HG02885 (cell line): ENCODE data around the gene SLC44A4.

Experiments used
- ATAC-seq: cut with Tn5 transposase; IDR thresholded peaks from one replicate; pipeline ENCODE4 v1.9.1; 2021; ENCODE audit warnings: mild to moderate bottlenecking; ENCODE audit not compliant: unreplicated experiment, poor library complexity

SLC44A4 gene

DNA sequence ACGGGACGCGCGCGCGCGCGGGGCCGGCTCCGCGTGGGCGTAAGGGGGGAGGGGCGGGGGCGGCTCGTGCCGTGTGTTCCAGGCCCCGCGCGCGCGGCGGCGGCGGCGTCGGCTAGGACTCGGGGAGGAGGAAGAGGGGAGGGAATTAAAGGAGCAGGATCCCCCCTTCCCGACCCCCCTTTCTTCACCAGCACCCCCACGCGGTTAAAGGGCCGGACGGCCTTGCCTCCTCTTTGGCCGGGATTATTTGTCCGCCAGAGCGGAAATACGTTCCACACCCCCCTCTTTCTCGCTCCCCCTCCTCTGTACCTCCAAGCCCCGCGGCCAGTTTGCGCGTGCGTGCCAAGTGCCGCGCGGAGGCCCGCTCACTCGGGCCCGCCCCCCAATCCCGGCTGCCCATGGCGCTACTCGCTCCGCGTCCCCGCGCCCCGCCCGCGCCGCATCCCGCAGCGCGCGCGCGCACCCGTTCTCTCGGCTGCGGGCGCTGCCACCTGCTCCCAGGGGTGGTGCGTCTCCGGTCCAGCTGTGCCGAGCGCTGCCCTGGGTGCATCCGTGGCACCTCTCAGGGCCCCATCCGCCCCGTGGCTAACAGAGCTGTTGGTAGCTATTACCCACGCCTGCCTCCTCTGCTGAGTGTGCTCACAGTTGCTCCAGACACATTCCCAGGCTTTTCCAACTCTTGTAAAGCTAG is 23.3 kb upstream of the SLC44A4 start, which contains the start of gene ZBTB12:
ZBTB12 (minus strand) TSS at position 134 of the 691 bp plus-strand sequence. CDS start 781 bp downstream, outside the sequence.
- ATAC-seq: peak; percentile 65

DNA sequence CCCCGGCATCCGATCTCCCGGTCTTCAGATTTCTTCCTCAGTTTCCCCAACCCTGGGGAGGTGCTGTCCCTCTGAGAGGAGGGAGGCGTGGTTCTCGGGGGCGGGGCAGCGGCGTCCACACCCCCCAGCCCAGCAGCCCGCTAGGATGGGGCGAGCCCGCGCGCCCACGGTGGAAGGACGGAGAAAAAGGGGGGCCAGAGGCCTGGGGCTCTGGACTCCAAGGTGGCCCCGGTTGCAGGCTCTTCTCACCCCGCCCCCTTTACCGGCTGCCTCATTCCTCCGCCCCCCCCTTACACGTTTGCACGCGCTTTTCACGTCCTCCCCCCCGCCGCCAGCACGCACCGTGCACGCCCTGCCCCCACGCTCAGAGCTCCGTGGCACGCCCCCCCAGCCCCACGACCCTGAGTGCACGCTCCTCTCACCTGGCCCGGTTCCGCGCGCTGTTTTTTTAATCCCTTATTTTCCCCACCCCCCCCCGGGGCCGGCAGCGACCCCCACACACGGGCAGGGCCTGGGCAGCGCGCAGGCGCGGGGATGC is 22.7 kb upstream of the SLC44A4 start:
- no peak for ATAC-seq

DNA sequence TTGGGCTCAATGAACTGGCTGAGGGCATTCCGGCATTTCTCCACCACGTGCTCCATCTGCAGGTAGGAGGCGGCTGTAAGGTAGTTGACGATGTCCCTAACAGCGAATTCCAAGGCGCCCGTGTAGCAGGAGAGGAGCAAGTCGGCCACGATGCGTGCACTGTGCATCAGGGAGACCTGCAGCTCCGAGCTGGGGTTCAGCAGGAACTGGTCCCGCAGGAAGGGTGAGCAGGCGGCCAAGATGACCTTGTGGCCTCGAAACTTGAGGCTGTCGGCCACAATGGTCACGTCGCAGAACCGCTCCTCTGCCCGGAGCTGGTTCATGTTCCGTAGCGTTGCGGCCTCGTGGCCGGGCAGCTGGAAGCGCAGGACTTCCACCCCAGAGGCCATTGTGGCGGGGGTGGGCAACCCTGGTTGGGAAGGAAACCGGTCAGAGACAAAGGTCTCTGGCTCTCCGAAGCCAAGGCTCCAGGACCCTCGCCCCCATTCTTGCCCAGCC is 22.2 kb upstream of the SLC44A4 start:
- ATAC-seq: no peak

DNA sequence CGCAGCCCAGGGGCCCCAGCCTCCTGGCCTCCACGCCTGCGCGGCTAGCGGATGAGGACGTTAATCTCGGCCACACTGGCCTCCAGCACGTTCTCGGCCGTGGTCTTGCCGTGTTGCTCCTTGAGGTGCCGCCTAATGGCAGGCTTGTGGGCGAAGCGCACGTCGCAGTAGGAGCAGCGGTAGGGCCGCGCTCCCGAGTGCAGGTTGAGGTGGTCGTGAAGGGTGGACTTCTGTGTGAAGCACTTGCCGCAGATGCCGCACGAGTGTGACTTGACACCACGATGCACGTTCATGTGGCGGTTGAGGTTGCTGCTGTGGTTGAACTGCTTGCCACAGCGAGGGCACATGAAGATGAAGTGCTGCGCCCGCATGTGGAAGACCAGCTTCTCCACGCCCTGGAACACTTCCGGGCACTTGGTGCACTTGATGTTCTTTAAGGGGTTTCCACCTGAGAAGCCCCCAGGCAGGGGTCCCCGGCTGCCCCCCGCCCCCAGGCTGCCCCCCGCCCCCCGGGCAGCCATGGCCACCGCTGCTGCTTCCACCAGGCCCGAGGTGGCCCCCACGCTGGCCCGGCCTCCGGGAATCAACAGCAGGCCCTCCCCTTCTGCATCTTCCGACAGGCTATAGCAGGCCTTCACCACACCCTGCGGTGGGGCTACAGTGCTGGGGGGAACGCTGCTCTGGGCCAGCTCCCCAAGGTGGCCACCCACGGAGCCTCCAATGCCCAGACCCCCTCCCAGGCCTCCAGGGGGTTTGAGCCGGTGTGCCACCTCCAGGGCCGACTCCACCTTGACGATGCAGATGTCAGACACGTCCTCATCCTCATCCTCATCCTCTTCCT is 21.3 kb upstream of the SLC44A4 start:
- no peak for ATAC-seq

DNA sequence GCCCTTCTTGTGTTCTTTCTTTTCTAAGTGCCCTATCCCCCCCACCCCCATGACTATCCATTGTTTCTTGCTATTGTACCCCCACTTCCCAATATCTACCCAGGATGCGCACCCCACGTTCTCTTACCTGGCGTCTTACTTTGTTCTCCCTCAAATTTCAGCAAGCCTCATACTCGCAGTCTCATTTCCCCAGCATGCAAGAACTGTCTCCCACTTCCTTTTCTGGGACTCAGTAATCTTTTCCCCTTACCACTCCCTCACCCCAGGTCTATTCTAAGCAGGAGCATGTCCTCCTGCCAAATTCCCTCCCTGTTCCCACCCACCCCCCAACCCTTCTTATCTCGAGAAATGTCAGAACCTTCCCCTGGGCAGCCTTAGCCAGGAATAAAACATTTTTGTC is 20.4 kb upstream of the SLC44A4 start:
- no peak for ATAC-seq

DNA sequence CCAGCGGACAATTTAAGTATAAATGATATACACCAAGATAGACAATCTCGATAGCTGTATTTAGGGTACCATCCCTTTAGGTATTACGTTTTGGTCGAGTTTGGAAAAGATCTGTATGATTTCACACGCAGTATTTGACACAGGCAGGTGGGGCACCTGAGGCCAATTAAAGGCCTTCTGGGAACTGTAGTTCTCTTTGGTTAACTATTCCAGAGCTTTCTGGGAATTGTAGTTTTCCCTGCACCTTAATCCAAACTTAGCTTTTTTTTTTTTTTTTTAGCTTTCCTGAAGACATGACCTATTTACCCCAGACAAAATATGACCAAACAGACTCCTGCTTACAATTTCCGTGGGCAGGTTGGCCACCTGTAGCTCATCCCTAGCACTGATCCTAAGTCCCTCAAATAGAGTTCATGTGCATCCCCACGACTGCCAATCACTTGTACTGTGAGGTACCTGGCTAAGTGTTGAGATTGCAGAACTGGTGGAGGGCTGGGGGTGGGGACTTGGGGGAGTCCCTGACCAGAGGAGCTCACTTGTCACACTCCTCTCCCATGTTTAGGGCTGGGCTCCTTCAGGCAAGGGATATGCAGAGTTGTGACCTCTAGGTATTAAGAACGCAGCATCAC is 19.7 kb upstream of the SLC44A4 start:
- ATAC-seq: no peak

DNA sequence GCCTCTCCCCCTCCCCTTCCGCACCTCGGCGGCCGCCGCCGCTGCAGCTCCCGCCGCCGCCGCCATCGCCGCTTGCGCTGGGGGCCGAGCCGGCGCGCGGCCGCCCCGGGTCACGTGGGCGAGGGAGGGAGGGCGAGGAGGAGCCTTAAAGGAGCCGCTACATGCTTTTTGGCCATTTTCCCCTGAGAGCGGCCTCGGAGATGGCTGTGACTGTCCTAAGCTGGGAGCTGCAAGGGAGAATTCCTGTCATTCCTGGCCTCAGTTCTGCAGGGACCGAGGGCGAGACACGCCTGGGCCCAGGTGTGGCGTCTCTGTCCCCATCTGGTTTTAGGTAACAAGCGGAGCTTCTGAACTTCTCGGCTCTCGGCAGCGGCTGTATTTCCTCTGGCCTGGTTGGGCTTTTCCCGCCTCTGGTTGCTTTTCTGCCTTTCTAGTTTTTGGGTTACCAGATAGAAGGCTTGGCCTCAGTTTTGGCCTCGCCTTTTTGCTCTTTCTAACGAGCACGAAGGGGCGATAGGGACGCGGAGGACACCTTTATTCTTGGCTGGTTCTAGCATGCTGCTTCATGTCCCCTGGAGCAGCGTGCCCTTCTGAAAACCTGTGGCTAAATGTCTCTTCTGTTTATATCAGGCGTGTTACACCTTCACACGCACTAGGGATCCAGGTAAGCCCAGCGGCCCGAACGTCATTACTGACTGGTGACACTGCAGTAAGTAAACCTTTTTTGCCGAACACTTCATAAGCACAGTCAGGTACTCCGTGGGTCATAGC is 19.0 kb upstream of the SLC44A4 start, which contains the start of gene EHMT2:
EHMT2 (minus strand) TSS at position 87 of the 771 bp plus-strand sequence; CDS start at position 66, 21 bp downstream.
- peak; percentile 57 for ATAC-seq

DNA sequence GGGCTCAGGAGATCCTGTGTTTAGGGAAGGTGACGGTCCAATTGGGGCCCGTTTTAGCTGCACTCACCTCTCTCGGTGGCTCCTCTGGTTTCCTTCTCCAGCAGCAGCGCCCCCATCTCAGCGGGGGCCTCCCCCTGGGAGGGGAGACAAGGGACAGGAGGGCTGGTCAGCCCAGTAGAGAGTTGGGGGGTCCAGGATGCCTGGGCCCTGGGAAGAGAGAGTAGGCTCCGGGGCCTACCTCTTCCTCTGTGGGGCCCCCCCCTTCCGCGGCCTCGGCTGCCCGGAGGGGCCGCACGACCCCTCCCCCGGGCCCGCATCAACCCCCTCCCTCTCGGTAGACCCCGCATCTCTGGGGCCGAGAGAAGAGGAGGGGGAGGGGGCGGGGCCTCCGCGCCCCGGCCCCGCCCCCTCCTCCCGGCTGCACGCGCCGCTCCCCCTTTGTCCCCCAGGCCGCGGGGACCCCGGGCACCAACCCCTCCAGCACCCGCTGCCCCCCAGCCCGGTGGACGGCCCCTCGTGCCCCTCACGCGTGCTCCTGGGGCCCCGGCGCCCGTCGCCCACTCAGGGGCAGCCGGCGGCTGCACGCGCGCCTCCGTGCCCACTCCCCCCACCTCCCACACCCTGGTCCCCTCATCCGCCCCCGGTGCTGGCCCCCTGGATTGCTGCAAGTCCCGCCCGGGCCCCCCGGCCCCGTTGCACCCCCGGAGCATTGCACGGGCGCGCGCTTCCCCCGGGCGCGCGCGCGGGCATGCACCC is 18.2 kb upstream of the SLC44A4 start:
- no peak for ATAC-seq

DNA sequence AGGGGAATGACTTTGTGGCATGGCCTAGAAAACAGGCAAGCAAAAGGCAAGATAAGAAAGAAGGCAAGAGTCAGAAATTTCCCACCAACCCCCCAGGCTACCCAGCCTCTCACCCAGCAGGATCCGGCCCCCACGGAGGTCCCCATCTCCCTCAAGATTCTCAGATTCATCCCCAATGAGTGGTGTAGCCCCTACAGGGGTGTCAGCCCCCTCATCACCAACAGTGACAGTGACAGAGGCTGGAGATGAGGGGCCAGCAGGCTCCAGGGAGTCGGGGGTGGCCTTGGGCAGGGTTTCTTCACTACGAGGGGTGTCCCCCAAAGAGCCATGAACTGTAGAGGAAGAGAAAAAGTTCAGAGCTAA is 17.7 kb upstream of the SLC44A4 start:
- ATAC-seq: no peak

DNA sequence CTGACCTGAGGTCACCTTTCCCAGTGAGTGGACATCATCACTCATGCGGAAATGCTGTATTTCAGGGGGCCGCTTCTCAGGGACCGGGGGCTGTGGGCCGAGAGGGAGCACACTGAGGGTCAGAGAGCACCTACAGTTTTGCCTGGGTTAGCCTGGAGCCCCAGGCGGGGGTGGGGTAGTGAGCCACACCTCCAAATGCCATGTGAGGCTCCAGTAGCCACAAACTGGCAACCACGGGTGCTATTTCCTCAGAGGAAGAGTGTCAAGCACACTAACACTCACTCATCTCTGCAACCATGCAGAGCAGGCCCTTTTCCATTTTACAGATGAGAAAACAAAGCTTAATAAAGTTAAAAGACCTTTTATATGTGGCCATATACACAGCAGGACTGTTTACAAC is 14.0 kb upstream of the SLC44A4 start:
- no peak for ATAC-seq

DNA sequence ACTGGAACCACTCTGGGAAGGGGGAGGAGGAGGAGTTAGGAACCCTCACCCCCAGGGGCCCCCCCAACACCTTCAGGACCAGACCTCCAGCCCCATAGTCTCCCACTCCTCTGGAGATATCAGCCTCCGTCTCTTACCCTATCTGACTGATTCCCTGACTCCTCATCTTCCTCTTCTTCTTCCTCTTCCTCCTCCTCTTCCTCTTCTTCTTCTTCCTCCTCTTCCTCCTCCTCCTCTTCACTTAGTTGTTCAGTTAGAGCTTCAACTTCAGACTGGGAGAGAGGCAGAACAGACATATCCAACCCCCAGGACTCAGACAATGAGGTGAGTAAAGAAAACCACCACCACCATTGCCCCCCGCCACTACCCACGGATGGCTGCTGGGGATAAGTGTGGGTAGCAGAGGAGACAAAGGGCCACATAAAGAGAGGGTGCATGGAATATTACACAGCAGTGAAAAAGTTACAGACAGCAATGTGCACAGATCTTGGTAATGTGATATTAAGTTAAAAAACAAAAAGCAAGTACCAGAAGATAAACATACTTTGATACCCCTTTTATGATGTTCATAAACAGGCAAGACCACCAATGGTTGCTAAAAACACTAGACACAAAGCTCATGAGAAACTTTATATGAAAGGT is 10.7 kb upstream of the SLC44A4 start:
- no peak for ATAC-seq

DNA sequence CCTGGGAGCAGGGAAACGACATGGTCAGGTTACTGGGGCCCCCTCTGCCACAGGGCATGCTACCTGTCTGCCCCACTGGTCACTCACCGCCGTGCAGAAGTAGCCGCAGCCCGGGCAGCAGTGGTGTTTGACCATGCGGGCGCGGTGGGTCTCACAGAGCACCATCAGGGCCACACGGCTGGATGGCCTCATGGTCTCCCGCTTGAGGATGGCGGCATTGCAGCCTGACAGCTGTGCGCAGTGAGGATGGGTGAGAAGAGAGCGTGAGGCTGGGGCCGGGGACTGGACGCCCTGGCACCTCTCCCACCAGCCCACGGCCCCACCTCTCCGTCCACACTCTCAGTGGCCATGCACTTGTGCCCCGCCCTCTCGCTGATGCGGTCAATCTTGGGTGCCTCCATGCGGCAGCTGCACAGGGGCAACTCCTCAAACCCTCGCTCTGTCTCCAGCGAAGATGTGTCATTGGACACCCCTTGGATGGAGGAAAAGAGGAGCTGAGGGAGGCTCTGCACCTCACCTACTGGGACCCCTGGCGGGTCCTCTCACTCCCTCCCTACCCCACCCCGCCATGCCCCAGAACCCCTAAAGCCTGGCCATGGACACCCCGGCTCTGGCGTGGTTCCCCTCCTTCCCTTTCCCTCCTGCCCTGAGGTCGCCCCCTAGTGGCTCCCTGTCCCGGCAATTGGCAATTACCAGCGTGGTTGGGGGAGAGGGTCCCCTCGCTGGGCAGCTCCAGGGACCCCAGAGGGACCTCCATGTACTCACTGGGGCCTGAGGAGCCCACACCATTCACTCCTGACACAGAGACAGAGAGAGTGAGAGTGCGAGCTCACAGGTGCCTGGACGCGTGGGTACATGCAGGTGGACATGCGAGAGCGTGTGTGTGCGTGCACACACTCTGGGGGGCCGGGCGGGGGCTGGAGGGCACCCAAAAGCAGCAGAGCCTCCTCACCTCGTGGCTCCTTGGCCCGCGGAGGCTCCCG is 9.8 kb upstream of the SLC44A4 start:
- no peak for ATAC-seq

DNA sequence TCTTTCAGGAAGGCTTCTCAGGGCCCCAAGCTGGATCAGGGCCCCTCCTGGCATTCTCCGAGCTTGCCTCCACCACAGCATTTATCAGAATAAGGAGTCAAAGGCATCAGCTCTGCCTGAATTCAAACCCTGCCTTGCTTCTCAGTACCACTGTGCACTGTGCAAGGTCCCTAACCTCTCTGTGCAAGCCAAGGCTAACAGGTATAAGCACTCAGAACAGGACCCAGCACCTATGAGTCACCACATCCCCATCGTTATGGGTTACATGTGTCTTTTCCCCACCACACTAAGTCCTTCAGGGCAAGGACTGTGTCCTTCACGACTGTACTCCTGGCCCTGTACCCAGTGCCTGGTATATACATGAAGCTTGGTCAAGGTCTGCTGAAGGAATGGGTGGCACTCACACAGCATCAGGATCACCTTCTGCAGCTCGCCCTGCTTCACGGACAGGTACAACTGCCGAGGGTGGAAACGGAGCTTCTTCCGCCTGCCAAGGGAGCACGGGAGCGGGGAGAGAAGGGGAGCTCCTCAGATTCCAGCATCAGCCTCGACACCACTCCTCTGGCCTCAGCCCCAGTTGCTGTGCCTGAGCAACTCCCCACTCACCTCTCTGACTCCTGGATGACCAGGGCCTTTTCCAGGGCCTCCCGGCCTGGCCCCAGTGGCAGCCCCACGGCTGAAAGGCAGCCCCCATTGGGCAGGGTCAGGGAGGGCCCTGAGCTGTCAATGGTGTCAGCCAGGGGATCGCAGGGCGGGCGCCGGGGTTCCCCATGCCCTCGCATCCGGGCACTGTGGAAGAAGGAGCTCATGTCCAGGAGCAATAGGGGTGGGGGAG is 8.6 kb upstream of the SLC44A4 start:
- ATAC-seq: no peak

DNA sequence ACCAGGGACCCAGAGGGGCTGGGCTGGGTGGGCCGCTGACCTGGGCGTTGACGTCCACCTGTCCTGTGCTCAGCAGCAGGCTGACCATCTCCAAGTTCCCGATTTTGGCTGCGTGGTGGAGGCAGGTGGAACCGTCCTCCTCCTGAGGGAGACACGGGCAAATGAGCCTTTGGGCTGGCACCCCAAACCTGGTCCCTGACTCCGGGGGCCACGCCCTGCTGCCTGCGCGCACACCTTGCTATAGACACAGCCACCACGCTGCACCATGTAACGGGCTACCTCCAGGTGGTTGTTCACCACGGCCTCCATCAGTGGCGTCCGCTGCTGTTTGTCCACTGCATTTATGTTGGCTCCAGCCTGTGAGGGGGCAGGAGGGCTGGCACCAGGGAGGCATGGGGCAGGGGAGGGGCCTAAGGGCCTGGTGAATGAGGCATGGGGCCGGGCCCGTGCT is 7.8 kb upstream of the SLC44A4 start:
- no peak for ATAC-seq

DNA sequence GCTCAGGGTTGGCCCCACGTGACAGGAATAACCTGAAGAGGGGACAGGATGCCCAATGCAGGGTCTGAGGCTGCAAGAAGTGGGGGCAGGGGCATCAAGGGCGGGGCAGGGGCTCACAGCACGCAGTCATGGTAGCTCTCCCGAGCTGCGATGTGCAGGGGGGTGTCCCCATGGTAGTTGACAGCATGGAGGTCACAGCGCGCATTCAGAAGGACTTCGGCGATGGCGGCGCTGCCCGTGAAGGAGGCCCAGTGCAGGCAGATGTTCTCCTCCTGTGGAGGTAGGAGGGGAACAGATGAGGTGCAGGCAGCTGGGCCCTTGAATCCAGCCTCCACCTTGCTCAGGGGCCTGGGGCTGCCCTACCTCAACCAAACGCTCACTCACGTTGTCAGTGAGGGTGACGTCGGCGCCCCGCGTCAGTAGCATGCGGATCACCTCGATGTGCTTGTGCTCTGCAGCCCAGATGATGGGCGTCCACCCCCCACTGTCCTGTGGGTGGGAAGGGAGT is 5.8 kb upstream of the SLC44A4 start:
- ATAC-seq: no peak

DNA sequence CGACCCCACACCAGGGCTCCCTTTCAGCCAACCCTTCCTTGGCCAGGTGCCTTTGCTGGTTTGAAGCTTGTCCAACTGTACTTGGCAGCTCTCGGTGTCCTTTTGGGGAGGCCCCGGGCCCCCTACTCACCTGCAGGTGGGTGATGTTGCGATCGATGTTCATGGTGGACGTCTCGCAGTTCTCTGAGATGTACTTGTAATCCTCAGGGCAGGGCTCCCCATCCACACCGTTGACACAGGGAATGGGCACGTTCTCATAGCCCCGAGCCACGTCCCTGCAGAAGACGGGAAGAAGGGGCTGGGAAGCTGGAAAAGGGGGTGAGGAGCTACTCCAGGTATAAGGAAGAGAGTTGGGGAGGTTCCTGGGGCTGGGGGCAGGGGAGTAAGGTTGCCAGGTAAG is 4.9 kb upstream of the SLC44A4 start:
- ATAC-seq: no peak
